ENCODE results near the gene CD38. TPM values are rescaled to one million over a fixed set of nuclear protein-coding genes. Genes with fewer than 3 reads are reported as not detected.

CD38 gene
- total RNA-seq, 1 donor from 2014 or later, result 0.15 TPM

DNA sequence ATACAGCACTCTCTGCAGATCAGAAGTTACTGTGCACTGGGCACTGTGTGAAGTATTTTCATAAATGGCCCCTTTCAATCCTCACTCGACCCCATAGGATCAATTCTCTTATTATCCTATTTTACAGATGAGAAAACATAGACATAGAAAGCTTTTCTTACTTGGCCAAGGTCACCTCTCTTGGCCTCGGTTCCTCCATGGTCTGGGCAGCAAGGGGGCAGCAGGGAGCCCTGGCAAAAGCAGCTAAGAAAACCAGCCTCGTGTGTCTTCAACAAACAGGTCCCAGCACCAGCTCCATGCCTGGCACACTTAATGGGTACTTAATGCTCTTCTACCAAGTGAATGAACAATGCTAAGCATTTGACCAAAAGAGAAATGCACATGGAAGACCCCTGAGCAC, 40.9 kb upstream of the CD38 start:
- H3K36me3 Mint-ChIP-seq (ENCODE audit: low read depth, unreplicated experiment), result peaks cover 5% of the 10 kb centered on the region
- H3K27ac Mint-ChIP-seq (ENCODE audit: unreplicated experiment), result no peak overlapping the region
- no peak overlapping the region for H3K4me3 Mint-ChIP-seq (ENCODE audit: unreplicated experiment)
- H3K4me1 Mint-ChIP-seq (ENCODE audit: unreplicated experiment), result peaks cover 8% of the 10 kb centered on the region
- TF ChIP-seq, protein P1, sequence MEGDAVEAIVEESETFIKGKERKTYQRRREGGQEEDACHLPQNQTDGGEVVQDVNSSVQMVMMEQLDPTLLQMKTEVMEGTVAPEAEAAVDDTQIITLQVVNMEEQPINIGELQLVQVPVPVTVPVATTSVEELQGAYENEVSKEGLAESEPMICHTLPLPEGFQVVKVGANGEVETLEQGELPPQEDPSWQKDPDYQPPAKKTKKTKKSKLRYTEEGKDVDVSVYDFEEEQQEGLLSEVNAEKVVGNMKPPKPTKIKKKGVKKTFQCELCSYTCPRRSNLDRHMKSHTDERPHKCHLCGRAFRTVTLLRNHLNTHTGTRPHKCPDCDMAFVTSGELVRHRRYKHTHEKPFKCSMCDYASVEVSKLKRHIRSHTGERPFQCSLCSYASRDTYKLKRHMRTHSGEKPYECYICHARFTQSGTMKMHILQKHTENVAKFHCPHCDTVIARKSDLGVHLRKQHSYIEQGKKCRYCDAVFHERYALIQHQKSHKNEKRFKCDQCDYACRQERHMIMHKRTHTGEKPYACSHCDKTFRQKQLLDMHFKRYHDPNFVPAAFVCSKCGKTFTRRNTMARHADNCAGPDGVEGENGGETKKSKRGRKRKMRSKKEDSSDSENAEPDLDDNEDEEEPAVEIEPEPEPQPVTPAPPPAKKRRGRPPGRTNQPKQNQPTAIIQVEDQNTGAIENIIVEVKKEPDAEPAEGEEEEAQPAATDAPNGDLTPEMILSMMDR (IDR thresholded peaks at IDR 0.05; ENCODE audit: unreplicated experiment), result no peak
- H3K27me3 Mint-ChIP-seq (ENCODE audit: unreplicated experiment), result no peaks in the 10 kb centered on the region
- no peak for DNase-seq (ENCODE audit: low spot score)
- H3K9me3 Mint-ChIP-seq (ENCODE audit: unreplicated experiment), result no peaks in the 10 kb centered on the region

DNA sequence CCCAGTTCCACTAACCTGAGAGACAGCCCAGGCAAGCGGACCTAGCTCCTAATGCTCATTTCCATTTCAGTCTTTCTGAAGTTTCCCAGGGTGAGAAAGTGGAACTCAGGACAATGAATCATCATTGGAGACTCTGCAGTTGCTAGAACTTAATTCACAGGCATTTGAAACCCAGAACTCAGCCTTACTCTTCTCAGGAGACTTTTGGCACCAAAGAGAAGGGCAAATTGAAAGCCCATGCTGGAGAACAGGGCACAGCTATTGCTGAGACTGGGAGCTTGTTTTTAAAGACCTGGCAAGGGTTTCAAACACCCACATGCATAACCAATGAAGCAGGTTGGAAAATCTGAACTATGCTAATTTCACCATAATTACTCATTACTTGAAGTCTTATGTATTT, 39.3 kb upstream of the CD38 start:
- no peak overlapping the region for H3K27ac Mint-ChIP-seq (ENCODE audit: unreplicated experiment)
- TF ChIP-seq, protein P1 (IDR thresholded peaks at IDR 0.05; ENCODE audit: unreplicated experiment), result no peak
- H3K36me3 Mint-ChIP-seq (ENCODE audit: low read depth, unreplicated experiment), result peaks cover 9% of the 10 kb centered on the region
- peaks cover 15% of the 10 kb centered on the region for H3K4me1 Mint-ChIP-seq (ENCODE audit: unreplicated experiment)
- H3K4me3 Mint-ChIP-seq (ENCODE audit: unreplicated experiment), result no peak overlapping the region
- DNase-seq (ENCODE audit: low spot score), result no peak
- peaks cover 3% of the 10 kb centered on the region for H3K9me3 Mint-ChIP-seq (ENCODE audit: unreplicated experiment)
- no peaks in the 10 kb centered on the region for H3K27me3 Mint-ChIP-seq (ENCODE audit: unreplicated experiment)

DNA sequence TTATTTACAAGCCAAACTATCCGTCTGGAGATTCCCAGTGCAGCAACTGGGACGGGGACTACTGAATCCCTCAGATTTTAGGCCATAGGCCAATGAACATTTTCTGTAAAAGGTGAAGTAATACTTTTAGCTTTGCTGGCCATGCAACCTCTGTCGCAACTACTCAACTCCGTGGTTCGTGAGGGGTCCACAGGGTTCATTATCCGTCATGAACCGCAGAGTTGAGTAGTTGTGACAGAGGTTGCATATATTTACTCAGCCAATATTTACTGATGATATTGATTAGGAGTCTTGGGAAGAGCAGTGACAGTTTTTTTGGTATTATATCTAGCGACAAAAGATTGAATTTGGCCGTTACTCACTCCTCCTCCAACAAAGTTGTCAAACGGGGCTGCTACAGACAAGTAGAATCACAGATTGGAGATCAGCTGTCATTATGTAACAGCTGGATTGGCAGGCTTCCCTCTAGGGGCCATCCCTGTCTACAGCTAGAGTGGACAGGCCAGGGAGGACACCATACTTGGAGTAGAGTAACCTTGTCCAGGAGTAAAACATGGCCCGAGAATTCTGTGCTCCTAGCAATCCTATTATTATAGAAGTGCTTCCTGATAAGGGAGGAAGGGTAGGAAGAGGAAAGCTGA, 37.2 kb upstream of the CD38 start:
- H3K4me1 Mint-ChIP-seq (ENCODE audit: unreplicated experiment), result peaks cover 13% of the 10 kb centered on the region
- no peak overlapping the region for H3K27ac Mint-ChIP-seq (ENCODE audit: unreplicated experiment)
- DNase-seq (ENCODE audit: low spot score), result no peak
- H3K9me3 Mint-ChIP-seq (ENCODE audit: unreplicated experiment), result peaks cover 3% of the 10 kb centered on the region
- H3K27me3 Mint-ChIP-seq (ENCODE audit: unreplicated experiment), result no peaks in the 10 kb centered on the region
- no peak overlapping the region for H3K4me3 Mint-ChIP-seq (ENCODE audit: unreplicated experiment)
- TF ChIP-seq, protein P1 (IDR thresholded peaks at IDR 0.05; ENCODE audit: unreplicated experiment), result no peak
- H3K36me3 Mint-ChIP-seq (ENCODE audit: low read depth, unreplicated experiment), result peaks cover 9% of the 10 kb centered on the region

DNA sequence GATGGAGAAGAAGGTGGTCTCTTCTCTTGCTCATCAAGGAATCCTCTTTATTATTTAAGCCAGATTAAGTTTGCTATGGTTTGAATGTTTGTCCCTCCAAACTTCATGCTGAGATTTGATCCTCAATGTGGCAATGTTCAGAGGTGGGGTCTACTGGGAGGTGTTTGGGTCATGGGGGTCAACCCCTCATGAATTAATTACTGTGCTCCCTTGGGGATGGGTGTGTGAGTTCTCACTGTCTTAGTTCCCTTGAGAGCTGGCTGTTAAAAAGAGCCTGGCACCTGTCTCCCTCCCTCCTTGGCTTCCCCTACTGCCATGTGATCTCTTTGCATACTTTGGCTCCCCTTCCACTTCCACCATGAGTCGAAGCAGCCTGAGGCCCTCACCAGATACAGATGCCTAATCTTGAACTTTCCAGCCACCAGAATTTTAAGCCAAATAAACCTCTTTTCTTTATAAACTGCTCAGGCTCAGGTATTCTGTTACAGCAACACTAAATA, 36.0 kb upstream of the CD38 start:
- no peaks in the 10 kb centered on the region for H3K27me3 Mint-ChIP-seq (ENCODE audit: unreplicated experiment)
- H3K9me3 Mint-ChIP-seq (ENCODE audit: unreplicated experiment), result peaks cover 3% of the 10 kb centered on the region
- TF ChIP-seq, protein P1 (IDR thresholded peaks at IDR 0.05; ENCODE audit: unreplicated experiment), result no peak
- peaks cover 14% of the 10 kb centered on the region for H3K36me3 Mint-ChIP-seq (ENCODE audit: low read depth, unreplicated experiment)
- H3K4me3 Mint-ChIP-seq (ENCODE audit: unreplicated experiment), result no peak overlapping the region
- no peak for DNase-seq (ENCODE audit: low spot score)
- H3K27ac Mint-ChIP-seq (ENCODE audit: unreplicated experiment), result no peak overlapping the region
- H3K4me1 Mint-ChIP-seq (ENCODE audit: unreplicated experiment), result peaks cover 13% of the 10 kb centered on the region

DNA sequence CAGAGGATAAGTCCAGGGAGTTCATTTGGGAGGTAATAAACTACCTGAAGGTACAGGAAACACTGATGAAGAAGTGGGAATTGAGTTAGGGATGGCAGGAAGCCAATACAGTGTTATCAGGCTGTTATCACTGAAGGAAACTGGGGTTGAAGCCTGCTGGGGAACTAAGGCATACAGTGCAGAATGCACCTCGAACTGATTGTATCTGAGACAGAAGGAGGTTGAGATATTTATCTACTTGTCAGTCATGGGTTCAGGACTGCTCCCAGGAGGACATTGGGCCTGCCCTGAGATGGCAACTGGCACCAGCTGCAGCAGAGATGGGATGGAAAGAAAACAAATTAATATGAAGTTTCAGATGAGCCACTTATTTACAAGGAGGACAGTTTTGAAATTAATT, 35.5 kb upstream of the CD38 start:
- peaks cover 14% of the 10 kb centered on the region for H3K36me3 Mint-ChIP-seq (ENCODE audit: low read depth, unreplicated experiment)
- DNase-seq (ENCODE audit: low spot score), result no peak
- no peaks in the 10 kb centered on the region for H3K27me3 Mint-ChIP-seq (ENCODE audit: unreplicated experiment)
- H3K4me3 Mint-ChIP-seq (ENCODE audit: unreplicated experiment), result no peak overlapping the region
- TF ChIP-seq, protein P1 (IDR thresholded peaks at IDR 0.05; ENCODE audit: unreplicated experiment), result no peak
- H3K9me3 Mint-ChIP-seq (ENCODE audit: unreplicated experiment), result peaks cover 3% of the 10 kb centered on the region
- H3K4me1 Mint-ChIP-seq (ENCODE audit: unreplicated experiment), result peaks cover 13% of the 10 kb centered on the region
- H3K27ac Mint-ChIP-seq (ENCODE audit: unreplicated experiment), result no peak overlapping the region

Measured in endothelial cell (in vitro differentiated cells).